HL-60 (cell line): Measurements from ENCODE around the gene MPST.

Experiments used
- DNase-seq, 2 experiments: peaks; one replicate each; pipeline ENCODE4 v3.0.0-alpha.2; 2010 to 2020; ENCODE audit warnings: low read depth in 1 of 2, low spot score in 1 of 2
- H3K27ac ChIP-seq: fragments of 250-450 bp; sonication (Bioruptor Pico); replicated peaks from 2 replicates; pipeline ENCODE4 v1.5.1; 2020; ENCODE audit warnings: mild to moderate bottlenecking, moderate library complexity
- H3K27me3 ChIP-seq: fragments of 250-450 bp; sonication (Bioruptor Pico); 2 replicates; pipeline ENCODE4 v1.5.1; 2021; ENCODE audit warnings: mild to moderate bottlenecking, moderate library complexity; ENCODE audit not compliant: insufficient read depth, poor library complexity, severe bottlenecking
- H3K4me3 ChIP-seq: replicated peaks from 2 replicates; pipeline ENCODE4 v1.5.1; 2011; ENCODE audit warnings: mild to moderate bottlenecking, control low read depth, low read length; ENCODE audit not compliant: insufficient read depth
- CTCF ChIP-seq: IDR thresholded peaks from one replicate; pipeline ENCODE4 v1.5.1; 2011; ENCODE audit warnings: low read length, control low read depth, inconsistent platforms; ENCODE audit not compliant: insufficient read depth
- GABPA ChIP-seq: IDR thresholded peaks from 2 replicates; pipeline ENCODE4 v1.6.1; 2012; ENCODE audit warnings: low read depth
- POLR2AphosphoS5 ChIP-seq: IDR thresholded peaks from 2 replicates; pipeline ENCODE4 v1.6.1; 2012; ENCODE audit warnings: low read depth
- REST ChIP-seq: IDR thresholded peaks from 2 replicates; pipeline ENCODE4 v1.6.1; 2012; ENCODE audit warnings: low read depth; ENCODE audit not compliant: insufficient replicate concordance
- SPI1 ChIP-seq: IDR thresholded peaks from 2 replicates; pipeline ENCODE4 v1.6.1; 2012; ENCODE audit warnings: low read depth, mild to moderate bottlenecking, borderline replicate concordance

The MPST gene

GRCh38 chr22:37009490-37009889 lies 10.1 kb upstream of the MPST start:
- Histone ChIP-seq H3K27ac (no peak overlapping the region), H3K27me3 (no peaks in the 10 kb centered on the region), H3K4me3 (no peak overlapping the region)
- no peak for DNase-seq
- no peak for TF ChIP-seq CTCF
- TF ChIP-seq SPI1: no peak
- no peak for TF ChIP-seq REST
- TF ChIP-seq GABPA: no peak

- Histone ChIP-seq H3K4me3 (no peak overlapping the region), H3K27me3 (no peaks in the 10 kb centered on the region), H3K27ac (no peak overlapping the region)
- no peak for DNase-seq
- no peak for TF ChIP-seq SPI1
These were observed 9.4 kb upstream of the MPST start for GRCh38 chr22:37010174-37010573.

- Histone ChIP-seq H3K27me3 (no peaks in the 10 kb centered on the region), H3K27ac (no peak overlapping the region), H3K4me3 (no peak overlapping the region)
- TF ChIP-seq CTCF (no peak), GABPA (no peak), POLR2AphosphoS5 (no peak), SPI1 (no peak), REST (no peak)
- no peak for DNase-seq
These were observed 8.6 kb upstream of the MPST start for GRCh38 chr22:37010976-37011375.

GRCh38 chr22:37011472-37011871 lies 8.1 kb upstream of the MPST start:
- Histone ChIP-seq H3K27me3 (no peaks in the 10 kb centered on the region), H3K27ac (no peak overlapping the region), H3K4me3 (no peak overlapping the region)
- 0 out of 2 replicates have a peak, but pooled peaks have one; percentile 24 for TF ChIP-seq POLR2AphosphoS5
- TF ChIP-seq REST: no peak
- DNase-seq: no peak
